Mesenchymal stem cell (in vitro differentiated cells and primary cell): ENCODE measurements around the gene EWSR1.

Source experiments
- DNase-seq: peaks from one replicate; pipeline ENCODE4 v3.0.0-alpha.2; 2013
- H2AFZ ChIP-seq: one replicate; pipeline ENCODE4 v1.6.1; 2013; ENCODE audit warnings: low read depth, mild to moderate bottlenecking, control low read depth, inconsistent platforms, low read length, moderate library complexity
- H2AK5ac ChIP-seq: 2 replicates; pipeline ENCODE4 v1.6.1; 2013; ENCODE audit warnings: low read length, moderate library complexity, mild to moderate bottlenecking, inconsistent platforms; ENCODE audit not compliant: severe bottlenecking
- H2BK120ac ChIP-seq: one replicate; pipeline ENCODE4 v1.6.1; 2013; ENCODE audit warnings: low read depth, mild to moderate bottlenecking, inconsistent platforms, low read length, moderate library complexity
- H2BK12ac ChIP-seq, 2 experiments: one replicate each; pipeline ENCODE4 v1.6.1; 2013; ENCODE audit warnings: inconsistent platforms in 2 of 2, low read length in 2 of 2, mild to moderate bottlenecking in 2 of 2, moderate library complexity in 2 of 2, control low read depth in 1 of 2
- H2BK15ac ChIP-seq: one replicate; pipeline ENCODE4 v1.6.1; 2013; ENCODE audit warnings: mild to moderate bottlenecking, low read depth, inconsistent platforms; ENCODE audit not compliant: poor library complexity, severe bottlenecking
- H2BK5ac ChIP-seq: 2 replicates; pipeline ENCODE4 v1.6.1; 2013; ENCODE audit warnings: low read depth, mild to moderate bottlenecking, low read length, control low read depth, inconsistent platforms; ENCODE audit not compliant: poor library complexity, severe bottlenecking
- H3K14ac ChIP-seq, 2 experiments: one replicate each; pipeline ENCODE4 v1.6.1; 2013; ENCODE audit warnings: inconsistent platforms in 2 of 2, low read length in 2 of 2, control low read depth in 1 of 2, mild to moderate bottlenecking in 1 of 2, moderate library complexity in 1 of 2
- H3K18ac ChIP-seq, 2 experiments: one replicate each; pipeline ENCODE4 v1.6.1; 2013; ENCODE audit warnings: inconsistent platforms in 2 of 2, low read length in 2 of 2, control low read depth in 1 of 2, low read depth in 1 of 2, mild to moderate bottlenecking in 1 of 2
- H3K23ac ChIP-seq, 2 experiments: one replicate each; pipeline ENCODE4 v1.6.1; 2013; ENCODE audit warnings: inconsistent platforms in 2 of 2, low read length in 2 of 2, mild to moderate bottlenecking in 2 of 2, moderate library complexity in 2 of 2, control low read depth in 1 of 2
- H3K27ac ChIP-seq: 2 replicates; pipeline ENCODE4 v1.5.1; 2013; ENCODE audit warnings: mild to moderate bottlenecking, moderate library complexity, low read length, control low read depth, inconsistent platforms; ENCODE audit not compliant: poor library complexity, severe bottlenecking
- H3K27me3 ChIP-seq, 2 experiments: 2 replicates each; pipeline versions ENCODE4 v1.6.1 to v1.7.0; 2013; ENCODE audit warnings: low read length in 2 of 2, mild to moderate bottlenecking in 2 of 2, moderate library complexity in 2 of 2, control low read depth in 1 of 2, inconsistent platforms in 1 of 2; ENCODE audit not compliant: control insufficient read depth in 1 of 2, insufficient read depth in 1 of 2
- H3K36me3 ChIP-seq, 2 experiments: 2 replicates each; pipeline versions ENCODE4 v1.6.1 to v1.7.0; 2013; ENCODE audit warnings: low read length in 2 of 2, control low read depth in 1 of 2, inconsistent platforms in 1 of 2, low read depth in 1 of 2, mild to moderate bottlenecking in 1 of 2; ENCODE audit not compliant: insufficient read depth in 2 of 2, control insufficient read depth in 1 of 2
- H3K4ac ChIP-seq, 2 experiments: one replicate each; pipeline ENCODE4 v1.6.1; 2013; ENCODE audit warnings: inconsistent platforms in 2 of 2, low read length in 2 of 2, mild to moderate bottlenecking in 2 of 2, moderate library complexity in 2 of 2, control low read depth in 1 of 2, low read depth in 1 of 2
- H3K4me1 ChIP-seq: 2 replicates; pipeline ENCODE4 v1.6.1; 2013; ENCODE audit warnings: low read depth, low read length, control low read depth; ENCODE audit not compliant: control insufficient read depth, insufficient read depth
- H3K4me2 ChIP-seq: 2 replicates; pipeline ENCODE4 v1.6.1; 2013; ENCODE audit warnings: low read length, mild to moderate bottlenecking, inconsistent platforms; ENCODE audit not compliant: poor library complexity, severe bottlenecking
- H3K4me3 ChIP-seq, 2 experiments: 2 replicates each; pipeline versions ENCODE4 v1.5.1 to v1.7.0; 2013; ENCODE audit warnings: low read length in 2 of 2, mild to moderate bottlenecking in 2 of 2, control low read depth in 1 of 2, low read depth in 1 of 2; ENCODE audit not compliant: insufficient read depth in 1 of 2
- H3K79me1 ChIP-seq: replicated peaks from 2 replicates; pipeline ENCODE4 v1.6.1; 2013; ENCODE audit warnings: mild to moderate bottlenecking, control low read depth, low read length, inconsistent platforms; ENCODE audit not compliant: poor library complexity, severe bottlenecking
- H3K9ac ChIP-seq: 2 replicates; pipeline ENCODE4 v1.7.0; 2013; ENCODE audit warnings: mild to moderate bottlenecking, low read length, moderate library complexity
- H3K9me3 ChIP-seq: 2 replicates; pipeline ENCODE4 v1.7.0; 2013; ENCODE audit warnings: mild to moderate bottlenecking, low read length; ENCODE audit not compliant: control insufficient read depth
- H4K8ac ChIP-seq: one replicate; pipeline ENCODE4 v1.6.1; 2013; ENCODE audit warnings: inconsistent platforms, mild to moderate bottlenecking, low read length, moderate library complexity
- H4K91ac ChIP-seq: one replicate; pipeline ENCODE4 v1.6.1; 2013; ENCODE audit warnings: mild to moderate bottlenecking, low read length, inconsistent platforms
- WGBS: methylation state at CpG from one replicate; pipeline ENCODE4 v1.1.7; 2013; ENCODE audit warnings: mixed read lengths; 5-methylcytosine and 5-hydroxymethylcytosine counted together

Gene EWSR1

DNA sequence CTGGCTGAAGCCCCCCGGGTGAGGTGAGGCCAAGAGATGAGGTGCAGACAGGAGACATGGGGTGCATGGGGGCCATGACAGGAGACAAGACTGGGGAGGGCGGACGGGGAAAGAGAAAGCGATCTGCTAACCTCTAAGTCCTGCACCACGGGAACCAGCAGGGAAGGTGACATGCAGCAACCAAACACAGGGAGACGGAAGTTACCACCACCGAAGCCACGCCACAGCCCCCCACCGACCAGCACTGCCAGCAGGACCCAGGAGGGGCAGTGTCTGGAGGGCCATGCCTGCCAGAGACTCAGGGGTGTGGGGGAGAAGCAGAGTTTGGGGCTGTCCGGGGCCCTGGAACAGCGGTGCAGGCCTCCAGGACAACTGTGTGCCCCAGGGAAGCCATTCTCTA, 61.5 kb downstream of the EWSR1 start:
- no peak overlapping the region for H3K14ac ChIP-seq
- peaks cover 34% of the 10 kb centered on the region for H3K4me1 ChIP-seq
- H3K4me3 ChIP-seq = no peak overlapping the region
- H3K4ac ChIP-seq = no peak overlapping the region
- H3K9ac ChIP-seq = no peak overlapping the region
- H3K79me1 ChIP-seq = no peaks in the 10 kb centered on the region
- no peak overlapping the region for H2AFZ ChIP-seq
- DNase-seq = no peak
- no peak overlapping the region for H3K23ac ChIP-seq
- 91% methylated on average over 11 of the region's 11 CpGs for WGBS
- peaks cover 32 to 88% of the 10 kb centered on the region in 2 experiments for H3K36me3 ChIP-seq
- H4K91ac ChIP-seq = peak overlapping the region; percentile 7
- no peak overlapping the region for H2BK5ac ChIP-seq
- H3K9me3 ChIP-seq = no peaks in the 10 kb centered on the region
- H3K18ac ChIP-seq = no peak overlapping the region
- peak overlapping the region; percentile 44 for H2BK15ac ChIP-seq
- no peak overlapping the region for H2AK5ac ChIP-seq
- H3K4me2 ChIP-seq = no peak overlapping the region
- H3K27ac ChIP-seq = no peak overlapping the region
- no peak overlapping the region for H2BK12ac ChIP-seq
- no peaks in the 10 kb centered on the region for H3K27me3 ChIP-seq
- no peak overlapping the region for H2BK120ac ChIP-seq
- no peak overlapping the region for H4K8ac ChIP-seq

DNA sequence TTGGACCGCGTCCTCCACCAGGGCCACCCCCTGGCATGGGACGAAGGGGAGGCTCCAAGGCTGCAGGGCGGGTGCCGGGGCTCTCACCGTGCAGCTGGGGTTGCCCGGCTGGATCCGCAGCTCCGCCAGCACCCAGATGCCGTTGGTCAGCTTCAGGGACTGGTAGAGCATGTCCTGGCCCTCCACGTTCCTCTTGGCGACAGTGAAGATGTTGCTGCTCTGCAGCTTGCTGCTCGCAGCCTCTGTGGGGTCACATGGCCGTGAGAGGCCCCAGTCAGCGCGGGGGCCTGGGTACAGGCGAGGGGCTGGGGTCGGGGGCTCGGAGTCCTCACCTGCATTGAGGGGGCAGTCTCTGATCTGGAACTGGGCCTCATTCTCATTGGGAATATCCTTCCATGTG, 62.2 kb downstream of the EWSR1 start:
- Histone ChIP-seq H2AFZ (no peak overlapping the region), H3K9me3 (no peaks in the 10 kb centered on the region), H3K9ac (no peak overlapping the region), H2BK12ac (peak overlapping the region in 1 of 2 experiments; percentile 46), H4K8ac (peak overlapping the region; percentile 57), H2BK5ac (no peak overlapping the region), H3K27ac (no peak overlapping the region), H3K27me3 (no peaks in the 10 kb centered on the region), H2AK5ac (no peak overlapping the region), H3K4me3 (no peak overlapping the region), H3K23ac (no peak overlapping the region), H4K91ac (peak overlapping the region; percentile 57), H3K79me1 (no peaks in the 10 kb centered on the region), H3K36me3 (peaks cover 35 to 94% of the 10 kb centered on the region in 2 experiments), H3K4ac (peak overlapping the region in 1 of 2 experiments; percentile 70), H2BK15ac (no peak overlapping the region), H3K4me1 (peaks cover 37% of the 10 kb centered on the region), H3K14ac (peak overlapping the region in 1 of 2 experiments; percentile 63), H2BK120ac (no peak overlapping the region), H3K4me2 (no peak overlapping the region), H3K18ac (peak overlapping the region in 1 of 2 experiments; percentile 67)
- no peak for DNase-seq
- 91% methylated on average over 19 of the region's 19 CpGs for WGBS

DNA sequence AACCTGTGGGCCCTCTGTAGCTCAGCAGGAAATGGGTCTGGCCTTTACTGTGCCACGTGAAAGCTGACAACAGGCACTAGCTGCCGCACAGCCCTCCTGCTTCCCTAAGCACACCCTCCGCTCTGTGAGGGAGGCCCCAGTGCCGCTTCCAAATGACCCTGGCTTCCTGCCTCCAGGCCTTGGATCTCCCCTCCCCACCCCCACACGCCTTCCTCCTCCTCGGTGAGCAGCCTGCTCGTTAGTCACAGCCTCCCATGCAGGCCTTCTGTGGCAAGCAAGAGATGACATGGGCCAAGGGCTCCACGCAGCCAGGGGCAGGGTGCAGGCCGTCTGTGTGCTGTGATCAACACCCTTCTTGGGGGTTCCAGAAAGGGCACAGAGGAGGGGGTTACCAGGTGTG, 62.7 kb downstream of the EWSR1 start:
- Histone ChIP-seq H3K36me3 (peaks cover 36 to 97% of the 10 kb centered on the region in 2 experiments), H3K79me1 (no peaks in the 10 kb centered on the region), H3K27me3 (no peaks in the 10 kb centered on the region), H2AK5ac (peak overlapping the region; percentile 31), H2BK120ac (no peak overlapping the region), H3K4ac (peak overlapping the region; percentile 57 to 84), H3K14ac (peak overlapping the region in 1 of 2 experiments; percentile 92), H2BK12ac (peak overlapping the region; percentile 38 to 71), H3K4me2 (peak overlapping the region; percentile 25), H4K8ac (peak overlapping the region; percentile 90), H2BK15ac (peak overlapping the region; percentile 93), H3K9ac (no peak overlapping the region), H3K18ac (peak overlapping the region; percentile 83 to 84), H3K9me3 (no peaks in the 10 kb centered on the region), H2BK5ac (no peak overlapping the region), H3K23ac (peak overlapping the region in 1 of 2 experiments; percentile 24), H3K4me3 (no peak overlapping the region), H3K27ac (peak overlapping the region; percentile 5), H2AFZ (no peak overlapping the region), H3K4me1 (peaks cover 39% of the 10 kb centered on the region), H4K91ac (peak overlapping the region; percentile 93)
- WGBS = 16% methylated on average over 9 of the region's 9 CpGs
- peak; percentile 77 for DNase-seq

DNA sequence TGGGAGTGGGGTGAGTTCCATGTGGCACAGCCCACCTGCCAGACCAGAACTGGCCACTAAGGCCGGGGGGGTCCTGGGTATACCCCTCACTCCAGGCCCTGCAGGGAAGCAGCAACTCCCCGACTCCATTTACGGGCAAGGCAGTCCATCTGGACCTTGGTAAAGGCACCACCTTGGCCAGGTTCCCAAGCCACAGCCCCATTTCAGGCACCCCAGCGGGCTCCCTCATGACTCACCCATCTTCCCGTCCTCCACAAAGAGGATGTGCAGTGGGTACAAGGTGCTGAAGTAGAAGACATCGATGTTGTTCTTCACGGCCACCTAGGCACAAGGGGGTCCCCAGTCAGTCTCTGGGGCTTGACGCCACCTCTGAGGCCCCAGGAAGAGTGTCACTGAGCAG, 63.1 kb downstream of the EWSR1 start:
- H3K4me2 ChIP-seq = peak overlapping the region; percentile 25
- H3K18ac ChIP-seq = peak overlapping the region; percentile 83 to 84
- no peak overlapping the region for H2BK5ac ChIP-seq
- H2AFZ ChIP-seq = no peak overlapping the region
- H2BK12ac ChIP-seq = peak overlapping the region; percentile 38 to 71
- no peaks in the 10 kb centered on the region for H3K9me3 ChIP-seq
- peak overlapping the region; percentile 31 for H2AK5ac ChIP-seq
- H2BK120ac ChIP-seq = peak overlapping the region; percentile 69
- no peak overlapping the region for H3K4me3 ChIP-seq
- no peak overlapping the region for H3K9ac ChIP-seq
- H3K27me3 ChIP-seq = no peaks in the 10 kb centered on the region
- peak overlapping the region; percentile 57 to 84 for H3K4ac ChIP-seq
- peaks cover 39% of the 10 kb centered on the region for H3K4me1 ChIP-seq
- peak overlapping the region in 1 of 2 experiments; percentile 92 for H3K14ac ChIP-seq
- WGBS = 84% methylated on average over 8 of the region's 8 CpGs
- DNase-seq = no peak
- H3K36me3 ChIP-seq = peaks cover 40 to 97% of the 10 kb centered on the region in 2 experiments
- peak overlapping the region in 1 of 2 experiments; percentile 24 for H3K23ac ChIP-seq
- H4K8ac ChIP-seq = peak overlapping the region; percentile 90
- peaks cover 1% of the 10 kb centered on the region for H3K79me1 ChIP-seq
- H2BK15ac ChIP-seq = peak overlapping the region; percentile 93
- peak overlapping the region; percentile 5 for H3K27ac ChIP-seq
- peak overlapping the region; percentile 93 for H4K91ac ChIP-seq
